ENCODE data around the gene PDE2A. TPM values are rescaled to one million over a fixed set of nuclear protein-coding genes. Genes with fewer than 3 reads are reported as not detected.

The PDE2A gene
- total RNA-seq, 4 donors from 2014 or later: 13.8 to 185 (median 94.2) TPM

- no peak overlapping the region for H3K4me3 ChIP-seq
- no peaks in the 10 kb centered on the region for H3K9me3 ChIP-seq
- no peaks in the 10 kb centered on the region for H3K4me1 ChIP-seq
- intact Hi-C loops (cut with DNase I; ENCODE audit: low total_unique reads): no loop called here
- no peak overlapping the region for H3K27ac ChIP-seq
- no peak for TF ChIP-seq CTCF (IDR thresholded peaks at IDR 0.05)
- no peak for TF ChIP-seq POLR2A (IDR thresholded peaks at IDR 0.05)
- DNase-seq: no peak
- no peaks in the 10 kb centered on the region for H3K27me3 ChIP-seq
- H3K36me3 ChIP-seq: no peaks in the 10 kb centered on the region
Observed at GRCh38 chr11:72653649-72654048, 20.6 kb downstream of the PDE2A start.

- H3K4me3 ChIP-seq: no peak overlapping the region
Observed at GRCh38 chr11:72652873-72653630, 21.2 kb downstream of the PDE2A start.

GRCh38 chr11:72652133-72652532, 22.1 kb downstream of the PDE2A start:
- DNase-seq: no peak
- no peak overlapping the region for H3K27ac ChIP-seq
- H3K4me1 ChIP-seq: no peaks in the 10 kb centered on the region
- no peaks in the 10 kb centered on the region for H3K36me3 ChIP-seq
- TF ChIP-seq POLR2A (IDR thresholded peaks at IDR 0.05) (no peak), CTCF (IDR thresholded peaks at IDR 0.05) (no peak)
- no peaks in the 10 kb centered on the region for H3K9me3 ChIP-seq
- H3K27me3 ChIP-seq: no peaks in the 10 kb centered on the region
- intact Hi-C loops (cut with DNase I; ENCODE audit: low total_unique reads): no loop called here
- no peak overlapping the region for H3K4me3 ChIP-seq

More at GRCh38 chr11:72652873-72653630, 21.2 kb downstream of the PDE2A start:
- TF ChIP-seq POLR2A (IDR thresholded peaks at IDR 0.05): no peak
- TF ChIP-seq CTCF (IDR thresholded peaks at IDR 0.05): no peak
- Histone ChIP-seq H3K27me3 (no peaks in the 10 kb centered on the region), H3K4me1 (no peaks in the 10 kb centered on the region), H3K36me3 (no peaks in the 10 kb centered on the region), H3K9me3 (no peaks in the 10 kb centered on the region), H3K27ac (no peak overlapping the region)
- intact Hi-C loops (cut with DNase I; ENCODE audit: low total_unique reads): no loop called here
- no peak for DNase-seq

- no peak for TF ChIP-seq POLR2A (IDR thresholded peaks at IDR 0.05)
- TF ChIP-seq CTCF (IDR thresholded peaks at IDR 0.05): no peak
- intact Hi-C loops (cut with DNase I; ENCODE audit: low total_unique reads): loop anchor here (10.0 kb wide), 1 partner anchor 65 kb away; no protein-coding TSS in a partner anchor
- Histone ChIP-seq H3K27me3 (no peaks in the 10 kb centered on the region), H3K4me3 (no peak overlapping the region), H3K36me3 (no peaks in the 10 kb centered on the region), H3K4me1 (no peaks in the 10 kb centered on the region), H3K27ac (no peak overlapping the region), H3K9me3 (no peaks in the 10 kb centered on the region)
- no peak for DNase-seq
Observed at GRCh38 chr11:72649215-72649976, 24.8 kb downstream of the PDE2A start.

All from uterus (tissue), 4 donors.